ENCODE measurements around the gene NKX2-2.
"Not testable (repeated sequence)": the region's sequence is repeated elsewhere in the genome, so short reads cannot be mapped to it uniquely, and the experiment has no call there.

NKX2-2 gene

GRCh38 chr20:21509597-21510371 lies 4.1 kb downstream of the NKX2-2 start:
- DNase-seq (ENCODE audit: low read depth in 1 of 2, low spot score in 1 of 2), result no peak

GRCh38 chr20:21509079-21509596 lies 4.7 kb downstream of the NKX2-2 start:
- DNase-seq (ENCODE audit: low read depth in 1 of 2, low spot score in 1 of 2), result no peak

- no peak for DNase-seq (ENCODE audit: low read depth in 1 of 2, low spot score in 1 of 2)
Observed at GRCh38 chr20:21508230-21509078, 5.4 kb downstream of the NKX2-2 start.

GRCh38 chr20:21507400-21508229 lies 6.2 kb downstream of the NKX2-2 start:
- no peak for DNase-seq (ENCODE audit: low read depth in 1 of 2, low spot score in 1 of 2)

- DNase-seq (ENCODE audit: low read depth in 1 of 2, low spot score in 1 of 2), result peak; percentile 29 to 67
Observed at GRCh38 chr20:21505810-21506530, 7.9 kb downstream of the NKX2-2 start.

GRCh38 chr20:21505161-21505809 lies 8.6 kb downstream of the NKX2-2 start:
- DNase-seq (ENCODE audit: low read depth in 1 of 2, low spot score in 1 of 2), result peak; percentile 46 to 84

- DNase-seq (ENCODE audit: low read depth in 1 of 2, low spot score in 1 of 2), result no peak
Observed at GRCh38 chr20:21504323-21504722, 9.5 kb downstream of the NKX2-2 start.

- no peak for DNase-seq (ENCODE audit: low read depth in 1 of 2, low spot score in 1 of 2)
Observed at GRCh38 chr20:21503345-21503744, 10.5 kb downstream of the NKX2-2 start.

GRCh38 chr20:21501184-21501583 lies 12.7 kb downstream of the NKX2-2 start:
- DNase-seq (ENCODE audit: low read depth in 1 of 2, low spot score in 1 of 2), result no peak

GRCh38 chr20:21500599-21500998 lies 13.3 kb downstream of the NKX2-2 start:
- DNase-seq (ENCODE audit: low read depth in 1 of 2, low spot score in 1 of 2), result no peak

- no peak for DNase-seq (ENCODE audit: low read depth in 1 of 2, low spot score in 1 of 2)
Observed at GRCh38 chr20:21499641-21500040, 14.2 kb downstream of the NKX2-2 start.

- DNase-seq (ENCODE audit: low read depth in 1 of 2, low spot score in 1 of 2), result no peak
Observed at GRCh38 chr20:21498635-21499034, 15.2 kb downstream of the NKX2-2 start.

- no peak for DNase-seq (ENCODE audit: low read depth in 1 of 2, low spot score in 1 of 2)
Observed at GRCh38 chr20:21498195-21498594, 15.7 kb downstream of the NKX2-2 start.

GRCh38 chr20:21496452-21496851 lies 17.4 kb downstream of the NKX2-2 start:
- no peak for DNase-seq (ENCODE audit: low read depth in 1 of 2, low spot score in 1 of 2)

- no peak for DNase-seq (ENCODE audit: low read depth in 1 of 2, low spot score in 1 of 2)
Observed at GRCh38 chr20:21493049-21493448, 20.8 kb downstream of the NKX2-2 start.

- no peak for DNase-seq (ENCODE audit: low read depth in 1 of 2, low spot score in 1 of 2)
Observed at GRCh38 chr20:21490105-21490504, 23.8 kb downstream of the NKX2-2 start.

- DNase-seq (ENCODE audit: low read depth in 1 of 2, low spot score in 1 of 2), result not testable (repeated sequence)
Observed at GRCh38 chr20:21480144-21480543, 33.7 kb downstream of the NKX2-2 start.

GRCh38 chr20:21465799-21466198 lies 48.1 kb downstream of the NKX2-2 start:
- no peak for DNase-seq (ENCODE audit: low read depth in 1 of 2, low spot score in 1 of 2)

GRCh38 chr20:21464916-21465315 lies 48.9 kb downstream of the NKX2-2 start:
- DNase-seq (ENCODE audit: low read depth in 1 of 2, low spot score in 1 of 2), result no peak

Data from stimulated activated CD4-positive, alpha-beta T cell treated with anti-CD3 and anti-CD28 coated beads, Interleukin-15, amount 100 ng/mL, for 1 hour (primary cell).